GM12864 (cell line): ENCODE results near the gene DZIP1.

Source experiments
- DNase-seq: peaks from one replicate; pipeline ENCODE4 v3.0.0-alpha.2; 2011; ENCODE audit warnings: low read depth
- H3K4me3 ChIP-seq: 2 replicates; pipeline ENCODE4 v1.5.1; 2011; ENCODE audit warnings: mild to moderate bottlenecking, low read depth, low read length, control low read depth
- CTCF ChIP-seq: IDR thresholded peaks from 2 replicates; pipeline ENCODE4 v1.5.1; 2011; ENCODE audit warnings: low read depth, mild to moderate bottlenecking, moderate library complexity, low read length, control low read depth, inconsistent platforms; ENCODE audit errors: missing control alignments

The DZIP1 gene

GRCh38 chr13:95603887-95604555 lies 40.5 kb downstream of the DZIP1 start:
- no peak for TF ChIP-seq CTCF
- H3K4me3 ChIP-seq, result no peak overlapping the region
- no peak for DNase-seq

- TF ChIP-seq CTCF, result no peak
- DNase-seq, result no peak
- no peak overlapping the region for H3K4me3 ChIP-seq
These were observed 42.6 kb downstream of the DZIP1 start for GRCh38 chr13:95601906-95602305.

GRCh38 chr13:95601216-95601615 lies 43.3 kb downstream of the DZIP1 start:
- no peak for TF ChIP-seq CTCF
- DNase-seq, result no peak
- no peak overlapping the region for H3K4me3 ChIP-seq

- TF ChIP-seq CTCF, result no peak
- no peak for DNase-seq
- no peak overlapping the region for H3K4me3 ChIP-seq
These were observed 47.8 kb downstream of the DZIP1 start for GRCh38 chr13:95596701-95597100.

GRCh38 chr13:95593462-95593861 lies 51.0 kb downstream of the DZIP1 start:
- no peak for DNase-seq
- no peak for TF ChIP-seq CTCF
- no peak overlapping the region for H3K4me3 ChIP-seq

GRCh38 chr13:95588721-95589120 lies 55.8 kb downstream of the DZIP1 start:
- no peak overlapping the region for H3K4me3 ChIP-seq
- TF ChIP-seq CTCF, result no peak
- no peak for DNase-seq

GRCh38 chr13:95588134-95588533 lies 56.4 kb downstream of the DZIP1 start:
- no peak for DNase-seq
- no peak overlapping the region for H3K4me3 ChIP-seq
- TF ChIP-seq CTCF, result no peak
